Mesendoderm (in vitro differentiated cells): ENCODE measurements around the gene DLG5.

ENCODE experiments used
- DNase-seq: peaks from one replicate; pipeline ENCODE4 v3.0.0; 2013
- H2AK5ac ChIP-seq: 2 replicates; pipeline ENCODE4 v1.6.1; 2013; ENCODE audit warnings: low read length, inconsistent platforms
- H2BK120ac ChIP-seq: 2 replicates; pipeline ENCODE4 v1.6.1; 2013; ENCODE audit warnings: low read depth, mild to moderate bottlenecking, low read length, moderate library complexity, mixed read lengths
- H2BK15ac ChIP-seq: replicated peaks from 2 replicates; pipeline ENCODE4 v1.6.1; 2013; ENCODE audit warnings: low read depth, mild to moderate bottlenecking, moderate library complexity
- H2BK5ac ChIP-seq: 2 replicates; pipeline ENCODE4 v1.6.1; 2013; ENCODE audit warnings: low read length, inconsistent platforms
- H3K18ac ChIP-seq: 2 replicates; pipeline ENCODE4 v1.6.1; 2013; ENCODE audit warnings: mild to moderate bottlenecking, low read length, mixed read lengths
- H3K23ac ChIP-seq: one replicate; pipeline ENCODE4 v1.6.1; 2013; ENCODE audit warnings: low read length
- H3K27ac ChIP-seq: 2 replicates; pipeline ENCODE4 v1.5.1; 2013; ENCODE audit warnings: low read depth, mild to moderate bottlenecking, inconsistent platforms, low read length, moderate library complexity
- H3K27me3 ChIP-seq: 2 replicates; pipeline ENCODE4 v1.6.1; 2013; ENCODE audit warnings: low read length, control low read depth, mild to moderate bottlenecking, inconsistent platforms; ENCODE audit not compliant: insufficient read depth, poor library complexity
- H3K36me3 ChIP-seq: 2 replicates; pipeline ENCODE4 v1.6.1; 2013; ENCODE audit warnings: low read length, inconsistent platforms; ENCODE audit not compliant: control insufficient read depth, insufficient read depth
- H3K4ac ChIP-seq: one replicate; pipeline ENCODE4 v1.6.1; 2013; ENCODE audit warnings: low read depth, mild to moderate bottlenecking, low read length, moderate library complexity
- H3K4me1 ChIP-seq: 2 replicates; pipeline ENCODE4 v1.6.1; 2013; ENCODE audit warnings: low read depth, low read length, inconsistent platforms; ENCODE audit not compliant: control insufficient read depth
- H3K4me2 ChIP-seq: 2 replicates; pipeline ENCODE4 v1.6.1; 2013; ENCODE audit warnings: low read length
- H3K4me3 ChIP-seq: 2 replicates; pipeline ENCODE4 v1.5.1; 2013; ENCODE audit warnings: mild to moderate bottlenecking, low read length
- H3K56ac ChIP-seq: one replicate; pipeline ENCODE4 v1.6.1; 2013; ENCODE audit warnings: low read length
- H3K79me1 ChIP-seq: 2 replicates; pipeline ENCODE4 v1.6.1; 2013; ENCODE audit warnings: low read length, inconsistent platforms
- H3K79me2 ChIP-seq: 2 replicates; pipeline ENCODE4 v1.6.1; 2013; ENCODE audit warnings: mild to moderate bottlenecking, low read length; ENCODE audit not compliant: control insufficient read depth, insufficient read depth
- H3K9ac ChIP-seq: 2 replicates; pipeline ENCODE4 v1.6.1; 2013; ENCODE audit warnings: low read length, inconsistent platforms
- H4K5ac ChIP-seq: one replicate; pipeline ENCODE4 v1.6.1; 2013; ENCODE audit warnings: low read length
- H4K8ac ChIP-seq: one replicate; pipeline ENCODE4 v1.6.1; 2013; ENCODE audit warnings: low read depth, mild to moderate bottlenecking, control low read depth, low read length, moderate library complexity
- WGBS: extraction: QIAGEN DNeasy Blood & Tissue Kit; methylation state at CpG from one replicate; pipeline ENCODE4 v1.1.7; 2013; ENCODE audit warnings: low lambda C conversion rate, missing lambda C conversion rate; ENCODE audit not compliant: insufficient coverage; ENCODE audit errors: extremely low coverage; 5-methylcytosine and 5-hydroxymethylcytosine counted together

The DLG5 gene

GRCh38 chr10:77943121-77943901 lies 16.8 kb upstream of the DLG5 start:
- Histone ChIP-seq H4K5ac (no peak overlapping the region), H3K18ac (peak overlapping the region; percentile 82), H2BK15ac (no peak overlapping the region), H3K56ac (peak overlapping the region; percentile 59), H3K23ac (no peak overlapping the region), H3K4me2 (no peak overlapping the region), H3K36me3 (no peaks in the 10 kb centered on the region), H3K79me1 (no peaks in the 10 kb centered on the region), H2AK5ac (no peak overlapping the region), H3K9ac (peak overlapping the region; percentile 7), H4K8ac (no peak overlapping the region), H2BK120ac (no peak overlapping the region), H3K27ac (peak overlapping the region; percentile 80), H3K4me3 (no peak overlapping the region), H2BK5ac (peak overlapping the region; percentile 24), H3K4ac (peak overlapping the region; percentile 65), H3K27me3 (no peaks in the 10 kb centered on the region), H3K4me1 (peaks cover 8% of the 10 kb centered on the region), H3K79me2 (no peaks in the 10 kb centered on the region)
- WGBS, result no CpG with 5 or more reads among the region's 8 CpGs
- DNase-seq, result peak; percentile 98

GRCh38 chr10:77941790-77942189 lies 15.2 kb upstream of the DLG5 start:
- no peaks in the 10 kb centered on the region for H3K79me2 ChIP-seq
- WGBS, result no CpG with 5 or more reads among the region's 6 CpGs
- H2BK120ac ChIP-seq, result peak overlapping the region; percentile 73
- peak overlapping the region; percentile 57 for H2BK15ac ChIP-seq
- no peak overlapping the region for H3K9ac ChIP-seq
- no peaks in the 10 kb centered on the region for H3K79me1 ChIP-seq
- peak; percentile 50 for DNase-seq
- H2BK5ac ChIP-seq, result no peak overlapping the region
- no peak overlapping the region for H2AK5ac ChIP-seq
- H3K4me2 ChIP-seq, result no peak overlapping the region
- H3K4ac ChIP-seq, result peak overlapping the region; percentile 82
- no peaks in the 10 kb centered on the region for H3K27me3 ChIP-seq
- H3K18ac ChIP-seq, result peak overlapping the region; percentile 94
- no peak overlapping the region for H3K4me3 ChIP-seq
- H3K4me1 ChIP-seq, result peaks cover 14% of the 10 kb centered on the region
- no peak overlapping the region for H3K27ac ChIP-seq
- H3K23ac ChIP-seq, result no peak overlapping the region
- H3K36me3 ChIP-seq, result no peaks in the 10 kb centered on the region
- no peak overlapping the region for H4K5ac ChIP-seq
- H3K56ac ChIP-seq, result peak overlapping the region; percentile 51
- H4K8ac ChIP-seq, result no peak overlapping the region

- H2BK5ac ChIP-seq, result peak overlapping the region; percentile 47
- no peaks in the 10 kb centered on the region for H3K36me3 ChIP-seq
- H3K79me2 ChIP-seq, result no peaks in the 10 kb centered on the region
- H3K56ac ChIP-seq, result peak overlapping the region; percentile 69
- no peak overlapping the region for H3K4me3 ChIP-seq
- H2BK120ac ChIP-seq, result peak overlapping the region; percentile 78
- H3K9ac ChIP-seq, result peak overlapping the region; percentile 17
- no CpG with 5 or more reads among the region's 3 CpGs for WGBS
- DNase-seq, result no peak
- H3K27me3 ChIP-seq, result no peaks in the 10 kb centered on the region
- H3K23ac ChIP-seq, result no peak overlapping the region
- no peaks in the 10 kb centered on the region for H3K79me1 ChIP-seq
- peak overlapping the region; percentile 94 for H2BK15ac ChIP-seq
- H2AK5ac ChIP-seq, result peak overlapping the region; percentile 29
- H3K27ac ChIP-seq, result no peak overlapping the region
- H4K8ac ChIP-seq, result no peak overlapping the region
- peak overlapping the region; percentile 75 for H3K18ac ChIP-seq
- H3K4ac ChIP-seq, result peak overlapping the region; percentile 46
- H3K4me2 ChIP-seq, result no peak overlapping the region
- peaks cover 14% of the 10 kb centered on the region for H3K4me1 ChIP-seq
- peak overlapping the region; percentile 33 for H4K5ac ChIP-seq
Observed at GRCh38 chr10:77940627-77941026, 14.1 kb upstream of the DLG5 start.

- Histone ChIP-seq H2BK15ac (no peak overlapping the region), H3K79me1 (no peaks in the 10 kb centered on the region), H3K23ac (no peak overlapping the region), H3K4ac (no peak overlapping the region), H3K4me3 (no peak overlapping the region), H2BK5ac (no peak overlapping the region), H3K27me3 (no peaks in the 10 kb centered on the region), H3K36me3 (no peaks in the 10 kb centered on the region), H3K56ac (peak overlapping the region; percentile 69), H4K8ac (no peak overlapping the region), H3K9ac (no peak overlapping the region), H2AK5ac (no peak overlapping the region), H3K27ac (no peak overlapping the region), H3K18ac (peak overlapping the region; percentile 75), H2BK120ac (peak overlapping the region; percentile 78), H3K4me1 (peaks cover 14% of the 10 kb centered on the region), H3K4me2 (no peak overlapping the region), H4K5ac (no peak overlapping the region), H3K79me2 (no peaks in the 10 kb centered on the region)
- no CpG with 5 or more reads among the region's 2 CpGs for WGBS
- DNase-seq, result no peak
Observed at GRCh38 chr10:77940225-77940624, 13.7 kb upstream of the DLG5 start.

GRCh38 chr10:77939561-77940001 lies 13.0 kb upstream of the DLG5 start:
- Histone ChIP-seq H3K4me1 (peaks cover 14% of the 10 kb centered on the region), H3K27ac (no peak overlapping the region), H3K4me2 (no peak overlapping the region), H3K36me3 (no peaks in the 10 kb centered on the region), H2BK120ac (peak overlapping the region; percentile 69), H3K4me3 (no peak overlapping the region), H3K4ac (peak overlapping the region; percentile 38), H3K56ac (peak overlapping the region; percentile 52), H3K27me3 (no peaks in the 10 kb centered on the region), H2BK15ac (no peak overlapping the region), H4K5ac (no peak overlapping the region), H2BK5ac (peak overlapping the region; percentile 1), H4K8ac (no peak overlapping the region), H3K23ac (no peak overlapping the region), H3K79me2 (no peaks in the 10 kb centered on the region), H3K9ac (peak overlapping the region; percentile 3), H3K18ac (peak overlapping the region; percentile 52), H2AK5ac (no peak overlapping the region), H3K79me1 (no peaks in the 10 kb centered on the region)
- whole genome bisulfite sequencing, result no CpG with 5 or more reads among the region's 3 CpGs
- DNase-seq, result peak; percentile 71
